ENCODE measurements around the gene GALNT11. TPM values are rescaled to one million over a fixed set of nuclear protein-coding genes. Genes with fewer than 3 reads are reported as not detected.
"Not testable (repeated sequence)": the region's sequence is repeated elsewhere in the genome, so short reads cannot be mapped to it uniquely, and the experiment has no call there.

GALNT11 gene
- polyA plus RNA-seq, 2 of the 4 experiments (the other 2 are of a cell fraction): 27.4 to 44.3 TPM

GRCh38 chr7:152025937-152026890, 740 bp downstream of the GALNT11 start:
- ATAC-seq: no peak; a peak in 1 of 6 replicates
- 32% methylated on average over 17 of the region's 41 CpGs for WGBS (ENCODE audit: missing lambda C conversion rate)
- DNase-seq (ENCODE audit: low read depth in 1 of 2, low spot score in 1 of 2): no peak
- H3K4me1 ChIP-seq: peaks cover 9% of the 10 kb centered on the region; the same call in 1 of the 3 replicates
- no peak for FAIRE-seq
- H3K9me3 ChIP-seq: no peaks in the 10 kb centered on the region
- TF ChIP-seq E2F6 (IDR thresholded peaks at IDR 0.05; ENCODE audit: borderline replicate concordance, low read depth) (peak; percentile 19; the same call in 1 of the 2 replicates), FOSB (CRISPR knock-in tag; IDR thresholded peaks at IDR 0.05) (no peak)
- peak overlapping the region; percentile 85 to 98 for H3K27ac ChIP-seq
- POLR2A ChIA-PET: no interaction called here
- H3K4me2 ChIP-seq: peak overlapping the region; percentile 95
- CTCF ChIA-PET: interaction anchor here (0.6 to 1.8 kb wide), 6 partner anchors 11 to 243 kb away, joined by 3 to 4 read pairs (median 3); no protein-coding TSS in a partner anchor
- H3K4me3 ChIP-seq: peak overlapping the region; percentile 69

- H3K4me3 ChIP-seq, H3K4me1 ChIP-seq, H3K4me2 ChIP-seq, ATAC-seq, H3K27ac ChIP-seq, FAIRE-seq, POLR2A ChIA-PET, H3K9me3 ChIP-seq: not testable (repeated sequence)
- 97% methylated on average over 20 of the region's 20 CpGs for WGBS (ENCODE audit: missing lambda C conversion rate)
- CTCF ChIA-PET: interaction anchor here (0.6 to 1.2 kb wide), 4 partner anchors 15 to 723 kb away, joined by 3 to 4 read pairs (median 3); no protein-coding TSS in a partner anchor
- DNase-seq (ENCODE audit: low read depth in 1 of 2, low spot score in 1 of 2): peak in 1 of 2 experiments; percentile 6
- TF ChIP-seq MAFK (IDR thresholded peaks at IDR 0.05; ENCODE audit: partially characterized antibody): peak; percentile 67
Measured at GRCh38 chr7:152027491-152028365, 2.3 kb downstream of the GALNT11 start.

- POLR2A ChIA-PET, FAIRE-seq, H3K27ac ChIP-seq, H3K9me3 ChIP-seq, H3K4me3 ChIP-seq, H3K4me1 ChIP-seq: not testable (repeated sequence)
- TF ChIP-seq RAD21 (conservative IDR thresholded peaks at IDR 0.05 in 1 of 2, IDR thresholded peaks at IDR 0.05 in 1 of 2) (peak; percentile 59 to 70), CTCF (IDR thresholded peaks at IDR 0.05) (peak; percentile 58), SMC3 (IDR thresholded peaks at IDR 0.05) (peak; percentile 62)
- CTCF ChIA-PET: interaction anchor here (2.2 kb wide), 1 partner anchor 9 kb away, joined by 5 read pairs; no protein-coding TSS in a partner anchor
- ATAC-seq: peak in 1 of 2 experiments; percentile 65; a peak in 3 of 6 replicates
- peak in 1 of 2 experiments; percentile 79 for DNase-seq (ENCODE audit: low read depth in 1 of 2, low spot score in 1 of 2)
- H3K4me2 ChIP-seq: peak overlapping the region; percentile 26; the same call in 1 of the 3 replicates
- 41% methylated on average over 10 of the region's 10 CpGs for WGBS (ENCODE audit: missing lambda C conversion rate)
Measured at GRCh38 chr7:152030059-152030458, 4.6 kb downstream of the GALNT11 start.

- H3K4me2 ChIP-seq; ATAC-seq; DNase-seq (ENCODE audit: low read depth in 1 of 2, low spot score in 1 of 2); H3K27ac ChIP-seq; H3K4me3 ChIP-seq; FAIRE-seq; H3K9me3 ChIP-seq; H3K4me1 ChIP-seq; POLR2A ChIA-PET: not testable (repeated sequence)
- CTCF ChIA-PET: interaction anchor here (2.2 kb wide), 1 partner anchor 9 kb away, joined by 5 read pairs; no protein-coding TSS in a partner anchor
- 94% methylated on average over 1 of the region's 1 CpG for WGBS (ENCODE audit: missing lambda C conversion rate)
Measured at GRCh38 chr7:152030639-152031038, 5.2 kb downstream of the GALNT11 start.

- no peak for FAIRE-seq
- ChIA-PET CTCF (interaction anchor here (0.6 to 1.2 kb wide), 2 partner anchors 253 to 775 kb away, joined by 3 read pairs; no protein-coding TSS in a partner anchor), POLR2A (no interaction called here)
Measured at GRCh38 chr7:152035817-152036216, 10.3 kb downstream of the GALNT11 start.

More at GRCh38 chr7:152035817-152036216, 10.3 kb downstream of the GALNT11 start:
- H3K4me3 ChIP-seq: no peak overlapping the region
- H3K9me3 ChIP-seq: no peaks in the 10 kb centered on the region
- no peak for ATAC-seq
- no peaks in the 10 kb centered on the region for H3K4me1 ChIP-seq
- TF ChIP-seq FOSB (CRISPR knock-in tag; IDR thresholded peaks at IDR 0.05) (no peak), CBX2 (IDR thresholded peaks at IDR 0.05; ENCODE audit: borderline replicate concordance, low read depth) (no peak), POLR2AphosphoS2 (conservative IDR thresholded peaks at IDR 0.05; ENCODE audit: low read length) (no peak), RNF2 (IDR thresholded peaks at IDR 0.05; ENCODE audit: borderline replicate concordance, low read depth) (no peak), CTCF (IDR thresholded peaks at IDR 0.05) (no peak), TP53 (CRISPR knock-in tag; IDR thresholded peaks at IDR 0.05) (no peak), KDM5A (IDR thresholded peaks at IDR 0.05) (no peak), ATOH8 (CRISPR knock-in tag; IDR thresholded peaks at IDR 0.05; ENCODE audit: low read depth) (no peak), NR3C1 (IDR thresholded peaks at IDR 0.05) (no peak)
- DNase-seq (ENCODE audit: low read depth in 1 of 2, low spot score in 1 of 2): no peak
- H3K27ac ChIP-seq: no peak overlapping the region
- H3K4me2 ChIP-seq: no peak overlapping the region
- WGBS (ENCODE audit: missing lambda C conversion rate): 96% methylated on average over 5 of the region's 5 CpGs

All from A549 (cell line).